DND-41 (cell line): Measurements from ENCODE around the gene TRERF1.
"Not testable (repeated sequence)": the region's sequence is repeated elsewhere in the genome, so short reads cannot be mapped to it uniquely, and the experiment has no call there.

Experiments used
- EZH2 ChIP-seq: IDR thresholded peaks from 3 replicates; pipeline ENCODE4 v1.6.1; 2012; ENCODE audit warnings: borderline replicate concordance, low read depth, mild to moderate bottlenecking, moderate library complexity, low read length, inconsistent platforms; ENCODE audit not compliant: severe bottlenecking
- TF ChIP-seq, protein P1 (sequence below): IDR thresholded peaks from 2 replicates; pipeline ENCODE4 v1.5.1; 2012; ENCODE audit warnings: borderline replicate concordance, low read length, moderate library complexity, mild to moderate bottlenecking; ENCODE audit not compliant: poor library complexity, severe bottlenecking; ENCODE audit errors: extremely low read depth

DNA sequence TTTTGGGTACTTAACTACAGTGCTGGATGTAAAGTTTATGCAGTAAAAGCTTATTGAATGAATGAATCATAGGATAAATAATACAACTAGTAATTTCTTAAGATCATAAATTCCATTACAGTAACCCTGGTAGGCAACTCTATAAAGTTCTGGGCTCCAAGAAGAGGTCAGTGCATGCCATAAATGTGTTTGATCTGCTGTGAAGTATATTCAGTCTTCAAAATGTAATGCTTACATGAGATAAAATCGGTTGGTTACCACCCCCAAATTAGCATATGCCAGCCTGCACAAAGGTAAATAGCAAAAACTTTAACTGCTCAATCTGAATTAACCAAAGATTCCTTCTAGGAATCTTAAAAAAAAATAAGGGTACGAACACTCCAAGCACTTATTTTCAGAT lies 244.2 kb downstream of the TRERF1 start:
- TF ChIP-seq, protein P1, sequence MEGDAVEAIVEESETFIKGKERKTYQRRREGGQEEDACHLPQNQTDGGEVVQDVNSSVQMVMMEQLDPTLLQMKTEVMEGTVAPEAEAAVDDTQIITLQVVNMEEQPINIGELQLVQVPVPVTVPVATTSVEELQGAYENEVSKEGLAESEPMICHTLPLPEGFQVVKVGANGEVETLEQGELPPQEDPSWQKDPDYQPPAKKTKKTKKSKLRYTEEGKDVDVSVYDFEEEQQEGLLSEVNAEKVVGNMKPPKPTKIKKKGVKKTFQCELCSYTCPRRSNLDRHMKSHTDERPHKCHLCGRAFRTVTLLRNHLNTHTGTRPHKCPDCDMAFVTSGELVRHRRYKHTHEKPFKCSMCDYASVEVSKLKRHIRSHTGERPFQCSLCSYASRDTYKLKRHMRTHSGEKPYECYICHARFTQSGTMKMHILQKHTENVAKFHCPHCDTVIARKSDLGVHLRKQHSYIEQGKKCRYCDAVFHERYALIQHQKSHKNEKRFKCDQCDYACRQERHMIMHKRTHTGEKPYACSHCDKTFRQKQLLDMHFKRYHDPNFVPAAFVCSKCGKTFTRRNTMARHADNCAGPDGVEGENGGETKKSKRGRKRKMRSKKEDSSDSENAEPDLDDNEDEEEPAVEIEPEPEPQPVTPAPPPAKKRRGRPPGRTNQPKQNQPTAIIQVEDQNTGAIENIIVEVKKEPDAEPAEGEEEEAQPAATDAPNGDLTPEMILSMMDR, result not testable (repeated sequence)
- TF ChIP-seq EZH2, result not testable (repeated sequence)
